ENCODE measurements around the gene KLHL29.

GRCh38 chr2:23516520-23517256 lies 131.7 kb downstream of the KLHL29 start:
- TF ChIP-seq POLR2A (IDR thresholded peaks at IDR 0.05; ENCODE audit: low read depth, low read length) = no peak
- no peak for TF ChIP-seq TAF1 (IDR thresholded peaks at IDR 0.05; ENCODE audit: borderline replicate concordance, low read depth, low read length)
